ENCODE data around the gene MPDU1. TPM values are rescaled to one million over a fixed set of nuclear protein-coding genes. Genes with fewer than 3 reads are reported as not detected.
A peak's percentile ranks its signal among the peaks of the same experiment; 100 is the strongest.

MPDU1 gene
- total and polyA plus RNA-seq, 2 of the 4 experiments (the other 2 are of a cell fraction) = 135 to 149 TPM

GRCh38 chr17:7613769-7614424 lies 30.2 kb downstream of the MPDU1 start:
- peak; percentile 50 for DNase-seq
- Histone ChIP-seq H3K9ac (ENCODE audit: low read depth, low read length) (peak overlapping the region; percentile 79), H4K5ac (ENCODE audit: low read depth, low read length) (no peak overlapping the region), H3K4me2 (ENCODE audit: low read depth, low read length) (peak overlapping the region; percentile 89), H4K8ac (ENCODE audit: low read depth in 2 of 2, low read length in 2 of 2) (peak overlapping the region; percentile 1 to 44; a peak in 1 of 4 replicates), H3K4ac (ENCODE audit: low read depth, low read length) (peak overlapping the region; percentile 85), H3K9me3 (ENCODE audit: control insufficient read depth, insufficient read depth, low read length) (no peaks in the 10 kb centered on the region), H3K18ac (ENCODE audit: low read depth, low read length) (peak overlapping the region; percentile 6; the same call in 1 of the 2 replicates), H3K9me1 (ENCODE audit: insufficient read depth, low read length) (peaks cover 16% of the 10 kb centered on the region), H2AK5ac (ENCODE audit: low read depth, low read length) (peak overlapping the region; percentile 33), H2BK5ac (ENCODE audit: low read depth, low read length, poor library complexity, severe bottlenecking) (peak overlapping the region; percentile 44), H2BK20ac (ENCODE audit: low read depth, low read length) (no peak overlapping the region), H4K20me1 (ENCODE audit: insufficient read depth, low read length) (peaks cover 48% of the 10 kb centered on the region), H3K56ac (ENCODE audit: extremely low read depth, insufficient read depth, low read length) (peak overlapping the region; percentile 36), H3K4me1 (ENCODE audit: control insufficient read depth, insufficient read depth, low read length) (peaks cover 9% of the 10 kb centered on the region), H3K27me3 (ENCODE audit: control insufficient read depth, insufficient read depth, low read length) (no peaks in the 10 kb centered on the region), H3K14ac (replicated peaks; ENCODE audit: low read depth, low read length) (peak overlapping the region; percentile 11), H3K4me3 (ENCODE audit: insufficient read depth, low read depth, low read length) (peak overlapping the region; percentile 78), H2AK9ac (replicated peaks; ENCODE audit: low read depth, low read length, poor library complexity) (peak overlapping the region; percentile 89), H3K27ac (ENCODE audit: insufficient read depth, low read length) (peak overlapping the region; percentile 75), H3K36me3 (ENCODE audit: control insufficient read depth, insufficient read depth, low read length) (peaks cover 4% of the 10 kb centered on the region; the same call in 1 of the 2 replicates), H2AFZ (replicated peaks; ENCODE audit: low read length, poor library complexity) (peak overlapping the region; percentile 91), H4K91ac (ENCODE audit: insufficient read depth, low read depth, low read length) (peak overlapping the region; percentile 40), H3K23ac (ENCODE audit: low read depth, low read length) (peak overlapping the region; percentile 14), H3K79me1 (ENCODE audit: low read depth in 1 of 2, low read length in 2 of 2) (peaks cover 36 to 51% of the 10 kb centered on the region in 2 experiments), H2BK120ac (ENCODE audit: low read depth, low read length) (peak overlapping the region; percentile 3; the same call in 1 of the 2 replicates), H2BK15ac (ENCODE audit: low read depth, low read length) (peak overlapping the region; percentile 18; the same call in 1 of the 3 replicates)
- no peak for ATAC-seq (ENCODE audit: low read depth)
- BruUV-seq (replicated peaks) = no TSS peak
- POLR2A ChIA-PET (ENCODE audit: unreplicated experiment) = interaction anchor here (1.3 kb wide), 1 partner anchor 30 kb away, joined by 3 read pairs; the partner anchor contains the start of gene MPDU1
- CTCF ChIA-PET = interaction anchor here (1.0 to 2.2 kb wide), 3 partner anchors 14 to 73 kb away, joined by 4 to 14 read pairs (median 12); partner anchors contain the start of genes SAT2 and TP53
- 3% methylated on average over 9 of the region's 20 CpGs; no CpG with 5 or more reads in 1 of the 2 experiments for WGBS, 2 experiments (ENCODE audit: extremely low coverage in 2 of 2, insufficient read length in 1 of 2)
- intact Hi-C loops (cut with micrococcal nuclease) = loop anchor here (2.0 kb wide), 1 partner anchor 73 kb away; the partner anchor contains the start of gene TP53
- TF ChIP-seq CEBPB (IDR thresholded peaks at IDR 0.05; ENCODE audit: low read depth, low read length) (no peak), MXI1 (IDR thresholded peaks at IDR 0.05; ENCODE audit: borderline replicate concordance, low read depth, low read length) (peak; percentile 77; the same call in 1 of the 2 replicates)
- dilution Hi-C loops (cut with HindIII; ENCODE audit: low sequenced_read_pairs, unreplicated experiment) = no loop called here
- in situ Hi-C loops (cut with MboI; ENCODE audit: low sequenced_read_pairs) = no loop called here

All from IMR-90 (cell line).